ENCODE data around the gene ELOB. TPM values are rescaled to one million over a fixed set of nuclear protein-coding genes. Genes with fewer than 3 reads are reported as not detected.

The ELOB gene
- polyA plus RNA-seq, 4 donors = 166 to 718 (median 396) TPM

GRCh38 chr16:2745116-2745890, 31.8 kb downstream of the ELOB start:
- H3K9me3 ChIP-seq (ENCODE audit: control insufficient read depth in 2 of 2, insufficient read depth in 1 of 2, low read depth in 1 of 2, low read length in 1 of 2) = no peaks in the 10 kb centered on the region
- DNase-seq (no peak), FAIRE-seq (no peak)
- peaks cover 0 to 3% (median 0%) of the 10 kb centered on the region in 3 donors for H3K27me3 ChIP-seq (ENCODE audit: control insufficient read depth in 3 of 3, insufficient read depth in 3 of 3, low read length in 3 of 3)
- no peak overlapping the region for H3K27ac ChIP-seq (ENCODE audit: low read depth in 1 of 3, low read length in 2 of 3)
- no peak overlapping the region for H3K4me3 ChIP-seq (ENCODE audit: low read depth in 1 of 3, low read length in 3 of 3)
- WGBS, 3 donors = 77 to 78% (median 77%) methylated on average over 13 to 15 of the region's 15 CpGs
- no peaks in the 10 kb centered on the region for H3K4me1 ChIP-seq (ENCODE audit: control insufficient read depth in 3 of 3, insufficient read depth in 2 of 3, low read depth in 1 of 3, low read length in 2 of 3)
- peaks cover 0 to 10% (median 0%) of the 10 kb centered on the region in 3 donors for H3K36me3 ChIP-seq (ENCODE audit: control insufficient read depth in 3 of 3, insufficient read depth in 2 of 3, low read depth in 1 of 3, low read length in 3 of 3)

- 82 to 93% (median 90%) methylated on average over 6 of the region's 6 CpGs for WGBS, 3 donors
- H3K36me3 ChIP-seq (ENCODE audit: control insufficient read depth in 3 of 3, insufficient read depth in 2 of 3, low read depth in 1 of 3, low read length in 3 of 3) = peaks cover 0 to 7% (median 0%) of the 10 kb centered on the region in 3 donors
- FAIRE-seq (no peak), DNase-seq (no peak)
- H3K27me3 ChIP-seq (ENCODE audit: control insufficient read depth in 3 of 3, insufficient read depth in 3 of 3, low read length in 3 of 3) = peaks cover 0 to 3% (median 0%) of the 10 kb centered on the region in 3 donors
- H3K27ac ChIP-seq (ENCODE audit: low read depth in 1 of 3, low read length in 2 of 3) = no peak overlapping the region
- peaks cover 0 to 1% (median 0%) of the 10 kb centered on the region in 3 donors for H3K4me1 ChIP-seq (ENCODE audit: control insufficient read depth in 3 of 3, insufficient read depth in 2 of 3, low read depth in 1 of 3, low read length in 2 of 3)
- no peaks in the 10 kb centered on the region for H3K9me3 ChIP-seq (ENCODE audit: control insufficient read depth in 2 of 2, insufficient read depth in 1 of 2, low read depth in 1 of 2, low read length in 1 of 2)
- H3K4me3 ChIP-seq (ENCODE audit: low read depth in 1 of 3, low read length in 3 of 3) = no peak overlapping the region
These were observed 32.4 kb downstream of the ELOB start for GRCh38 chr16:2744711-2745110.

- FAIRE-seq = no peak
- Histone ChIP-seq H3K27ac (ENCODE audit: low read depth in 1 of 3, low read length in 2 of 3) (no peak overlapping the region), H3K9me3 (ENCODE audit: control insufficient read depth in 2 of 2, insufficient read depth in 1 of 2, low read depth in 1 of 2, low read length in 1 of 2) (no peaks in the 10 kb centered on the region), H3K4me3 (ENCODE audit: low read depth in 1 of 3, low read length in 3 of 3) (no peak overlapping the region), H3K36me3 (ENCODE audit: control insufficient read depth in 3 of 3, insufficient read depth in 2 of 3, low read depth in 1 of 3, low read length in 3 of 3) (no peaks in the 10 kb centered on the region), H3K27me3 (ENCODE audit: control insufficient read depth in 3 of 3, insufficient read depth in 3 of 3, low read length in 3 of 3) (peaks cover 0 to 3% (median 0%) of the 10 kb centered on the region in 3 donors), H3K4me1 (ENCODE audit: control insufficient read depth in 3 of 3, insufficient read depth in 2 of 3, low read depth in 1 of 3, low read length in 2 of 3) (peaks cover 0 to 9% (median 0%) of the 10 kb centered on the region in 3 donors)
- WGBS, 3 donors = 85% methylated on average over 16 to 19 of the region's 19 CpGs
- no peak for DNase-seq
These were observed 33.9 kb downstream of the ELOB start for GRCh38 chr16:2743007-2743810.

- H3K4me1 ChIP-seq (ENCODE audit: control insufficient read depth in 3 of 3, insufficient read depth in 2 of 3, low read depth in 1 of 3, low read length in 2 of 3) = peaks cover 0 to 9% (median 0%) of the 10 kb centered on the region in 3 donors
- no peaks in the 10 kb centered on the region for H3K9me3 ChIP-seq (ENCODE audit: control insufficient read depth in 2 of 2, insufficient read depth in 1 of 2, low read depth in 1 of 2, low read length in 1 of 2)
- H3K36me3 ChIP-seq (ENCODE audit: control insufficient read depth in 3 of 3, insufficient read depth in 2 of 3, low read depth in 1 of 3, low read length in 3 of 3) = no peaks in the 10 kb centered on the region
- H3K4me3 ChIP-seq (ENCODE audit: low read depth in 1 of 3, low read length in 3 of 3) = no peak overlapping the region
- FAIRE-seq (no peak), DNase-seq (no peak)
- WGBS, 3 donors = 92 to 95% (median 93%) methylated on average over 12 of the region's 12 CpGs
- H3K27me3 ChIP-seq (ENCODE audit: control insufficient read depth in 3 of 3, insufficient read depth in 3 of 3, low read length in 3 of 3) = peaks cover 0 to 3% (median 0%) of the 10 kb centered on the region in 3 donors
- H3K27ac ChIP-seq (ENCODE audit: low read depth in 1 of 3, low read length in 2 of 3) = no peak overlapping the region
These were observed 34.6 kb downstream of the ELOB start for GRCh38 chr16:2742323-2743006.

- no peak overlapping the region for H3K27ac ChIP-seq (ENCODE audit: low read depth in 1 of 3, low read length in 2 of 3)
- FAIRE-seq (no peak), DNase-seq (no peak)
- WGBS, 3 donors = 89 to 93% (median 92%) methylated on average over 4 of the region's 4 CpGs
- peaks cover 0 to 9% (median 0%) of the 10 kb centered on the region in 3 donors for H3K4me1 ChIP-seq (ENCODE audit: control insufficient read depth in 3 of 3, insufficient read depth in 2 of 3, low read depth in 1 of 3, low read length in 2 of 3)
- no peaks in the 10 kb centered on the region for H3K9me3 ChIP-seq (ENCODE audit: control insufficient read depth in 2 of 2, insufficient read depth in 1 of 2, low read depth in 1 of 2, low read length in 1 of 2)
- no peaks in the 10 kb centered on the region for H3K36me3 ChIP-seq (ENCODE audit: control insufficient read depth in 3 of 3, insufficient read depth in 2 of 3, low read depth in 1 of 3, low read length in 3 of 3)
- H3K27me3 ChIP-seq (ENCODE audit: control insufficient read depth in 3 of 3, insufficient read depth in 3 of 3, low read length in 3 of 3) = peaks cover 0 to 3% (median 0%) of the 10 kb centered on the region in 3 donors
- no peak overlapping the region for H3K4me3 ChIP-seq (ENCODE audit: low read depth in 1 of 3, low read length in 3 of 3)
These were observed 35.9 kb downstream of the ELOB start for GRCh38 chr16:2741168-2741567.

- no peak overlapping the region for H3K27ac ChIP-seq (ENCODE audit: low read depth in 1 of 3, low read length in 2 of 3)
- H3K4me1 ChIP-seq (ENCODE audit: control insufficient read depth in 3 of 3, insufficient read depth in 2 of 3, low read depth in 1 of 3, low read length in 2 of 3) = peaks cover 0 to 9% (median 0%) of the 10 kb centered on the region in 3 donors
- no peak for FAIRE-seq
- no peaks in the 10 kb centered on the region for H3K36me3 ChIP-seq (ENCODE audit: control insufficient read depth in 3 of 3, insufficient read depth in 2 of 3, low read depth in 1 of 3, low read length in 3 of 3)
- no peak overlapping the region for H3K4me3 ChIP-seq (ENCODE audit: low read depth in 1 of 3, low read length in 3 of 3)
- WGBS, 3 donors = 87 to 92% (median 92%) methylated on average over 6 of the region's 6 CpGs
- peaks cover 0 to 3% (median 0%) of the 10 kb centered on the region in 3 donors for H3K27me3 ChIP-seq (ENCODE audit: control insufficient read depth in 3 of 3, insufficient read depth in 3 of 3, low read length in 3 of 3)
- no peaks in the 10 kb centered on the region for H3K9me3 ChIP-seq (ENCODE audit: control insufficient read depth in 2 of 2, insufficient read depth in 1 of 2, low read depth in 1 of 2, low read length in 1 of 2)
- no peak for DNase-seq
These were observed 36.6 kb downstream of the ELOB start for GRCh38 chr16:2740476-2740875.

- FAIRE-seq (no peak), DNase-seq (no peak)
- peaks cover 0 to 9% (median 0%) of the 10 kb centered on the region in 3 donors for H3K4me1 ChIP-seq (ENCODE audit: control insufficient read depth in 3 of 3, insufficient read depth in 2 of 3, low read depth in 1 of 3, low read length in 2 of 3)
- no peak overlapping the region for H3K27ac ChIP-seq (ENCODE audit: low read depth in 1 of 3, low read length in 2 of 3)
- no peaks in the 10 kb centered on the region for H3K27me3 ChIP-seq (ENCODE audit: control insufficient read depth in 3 of 3, insufficient read depth in 3 of 3, low read length in 3 of 3)
- H3K9me3 ChIP-seq (ENCODE audit: control insufficient read depth in 2 of 2, insufficient read depth in 1 of 2, low read depth in 1 of 2, low read length in 1 of 2) = no peaks in the 10 kb centered on the region
- no peak overlapping the region for H3K4me3 ChIP-seq (ENCODE audit: low read depth in 1 of 3, low read length in 3 of 3)
- WGBS, 3 donors = 68 to 71% (median 70%) methylated on average over 6 to 8 of the region's 8 CpGs
- no peaks in the 10 kb centered on the region for H3K36me3 ChIP-seq (ENCODE audit: control insufficient read depth in 3 of 3, insufficient read depth in 2 of 3, low read depth in 1 of 3, low read length in 3 of 3)
These were observed 37.3 kb downstream of the ELOB start for GRCh38 chr16:2739625-2740430.

Measured in small intestine (tissue), 7 donors.